Caco-2 (cell line): ENCODE data around the gene UBE2I. TPM values are rescaled to one million over a fixed set of nuclear protein-coding genes. Genes with fewer than 3 reads are reported as not detected.

Source experiments
- BruUV-seq: library from RNA; stranded (reverse); fragments of 400-500 nt; replicated peaks from 2 replicates; lab custom pipeline; 2021; lab: Mats Ljungman, UMichigan
- CTCF ChIA-PET: fragments of 300-600 bp; sonication (Branson Sonifier 250); formaldehyde crosslinking; loops from one replicate; lab custom pipeline; 2022; ENCODE audit warnings: antibody characterized with exemption; lab: Charles Lee
- POLR2A ChIA-PET: fragments of 300-600 bp; sonication (Branson Sonifier 250); formaldehyde crosslinking; loops from one replicate; lab custom pipeline; 2022; ENCODE audit warnings: antibody characterized with exemption; lab: Charles Lee
- DNase-seq, 2 experiments: peaks; one replicate each; pipeline versions ENCODE4 v3.0.0 to v3.0.0-alpha.2; 2020 to 2022
- H3K27me3 ChIP-seq: replicated peaks from 2 replicates; pipeline ENCODE4 v1.6.0; 2011; ENCODE audit warnings: low read length; ENCODE audit not compliant: control insufficient read depth, insufficient read depth
- H3K36me3 ChIP-seq: 2 replicates; pipeline ENCODE4 v1.5.1; 2011; ENCODE audit warnings: low read length; ENCODE audit not compliant: control insufficient read depth, insufficient read depth
- H3K4me1 ChIP-seq: fragments of 250-450 bp; sonication (Bioruptor Pico); 2 replicates; pipeline ENCODE4 v1.5.1; 2020; ENCODE audit warnings: mild to moderate bottlenecking
- H3K4me3 ChIP-seq: 2 replicates; pipeline ENCODE4 v1.5.1; 2011; ENCODE audit warnings: low read depth, mild to moderate bottlenecking, control low read depth, low read length
- H3K9me3 ChIP-seq: fragments of 250-450 bp; sonication (Bioruptor Pico); 2 replicates; pipeline ENCODE4 v1.5.1; 2020; ENCODE audit warnings: mild to moderate bottlenecking, moderate library complexity
- H3K27ac Mint-ChIP-seq: one replicate; pipeline ENCODE4 v1.8.0; 2022; ENCODE audit warnings: mixed read lengths; ENCODE audit not compliant: unreplicated experiment
- H3K27me3 Mint-ChIP-seq: one replicate; pipeline ENCODE4 v1.8.0; 2022; ENCODE audit warnings: mixed read lengths; ENCODE audit not compliant: insufficient read depth, unreplicated experiment
- H3K36me3 Mint-ChIP-seq: one replicate; pipeline ENCODE4 v1.8.0; 2022; ENCODE audit warnings: mild to moderate bottlenecking, mixed read lengths; ENCODE audit not compliant: insufficient read depth, unreplicated experiment
- H3K4me1 Mint-ChIP-seq: one replicate; pipeline ENCODE4 v1.8.0; 2022; ENCODE audit warnings: low read depth, mixed read lengths; ENCODE audit not compliant: unreplicated experiment
- H3K4me3 Mint-ChIP-seq: one replicate; pipeline ENCODE4 v1.8.0; 2022; ENCODE audit warnings: mild to moderate bottlenecking, moderate library complexity, mixed read lengths; ENCODE audit not compliant: unreplicated experiment
- H3K9me3 Mint-ChIP-seq: one replicate; pipeline ENCODE4 v1.8.0; 2022; ENCODE audit warnings: mixed read lengths; ENCODE audit not compliant: unreplicated experiment
- CTCF ChIP-seq, 2 experiments: fragments of 200-600 bp in 1 of 2; IDR thresholded peaks; 1 replicate in 1 of 2; 2 replicates in 1 of 2; pipeline versions ENCODE4 v1.5.1 to v1.8.0; 2011 to 2022; ENCODE audit warnings: antibody characterized with exemption in 1 of 2, control low read depth in 1 of 2, inconsistent platforms in 1 of 2, low read depth in 1 of 2, low read length in 1 of 2, mild to moderate bottlenecking in 1 of 2, moderate library complexity in 1 of 2; ENCODE audit not compliant: insufficient read depth in 1 of 2, severe bottlenecking in 1 of 2, unreplicated experiment in 1 of 2
- intact Hi-C: fragments of 100-400 bp; cut with micrococcal nuclease; formaldehyde crosslinking; loops from one replicate; pipeline ENCODE4 v1.10.0; 2022; ENCODE audit not compliant: unreplicated experiment
- total RNA-seq: library from RNA; stranded (reverse); gene quantifications from 2 replicates; pipeline ENCODE4 v1.2.3, GENCODE V29; 2022

The UBE2I gene
- total RNA-seq, 1 experiment from 2014 or later: 178 TPM

GRCh38 chr16:1343428-1344242 lies 34.2 kb downstream of the UBE2I start:
- Mint-ChIP-seq H3K27ac (peak overlapping the region; percentile 68), H3K4me3 (peak overlapping the region; percentile 83), H3K27me3 (peaks cover 3% of the 10 kb centered on the region), H3K9me3 (no peaks in the 10 kb centered on the region), H3K36me3 (peaks cover 8% of the 10 kb centered on the region), H3K4me1 (peaks cover 8% of the 10 kb centered on the region)
- 0 out of 2 replicates have a peak, but pooled peaks cover 3% of the 10 kb centered on the region for H3K4me1 ChIP-seq
- intact Hi-C loops: no loop called here
- no peak for DNase-seq
- H3K27me3 ChIP-seq: peaks cover under 1% of the 10 kb centered on the region; the same call in 1 of the 2 replicates
- H3K36me3 ChIP-seq: no peaks in the 10 kb centered on the region; the same call in 1 of the 2 replicates
- TF ChIP-seq CTCF (IDR thresholded peaks at IDR 0.05; ENCODE audit: insufficient read depth in 1 of 2, low read depth in 1 of 2, low read length in 1 of 2, severe bottlenecking in 1 of 2, unreplicated experiment in 1 of 2): no peak
- ChIA-PET CTCF (interaction anchor here (0.6 to 1.7 kb wide), 5 partner anchors 20 to 991 kb away, joined by 3 to 11 read pairs (median 8); partner anchors contain the start of genes AXIN1 and PERCC1), POLR2A (interaction anchor here (1.0 to 1.9 kb wide), 2 partner anchors 34 to 77 kb away, joined by 6 read pairs; partner anchors contain the start of genes UBE2I and UQCC4)
- no TSS peak for BruUV-seq
- peak overlapping the region; percentile 61 for H3K4me3 ChIP-seq
- no peaks in the 10 kb centered on the region for H3K9me3 ChIP-seq

GRCh38 chr16:1344499-1344898 lies 35.1 kb downstream of the UBE2I start:
- ChIA-PET POLR2A (no interaction called here), CTCF (interaction anchor here (0.6 kb wide), 1 partner anchor 992 kb away, joined by 3 read pairs; the partner anchor contains the start of gene AXIN1)
- no peaks in the 10 kb centered on the region for H3K9me3 ChIP-seq
- H3K4me3 ChIP-seq: no peak overlapping the region
- H3K27ac Mint-ChIP-seq: no peak overlapping the region
- intact Hi-C loops: no loop called here
- no peak overlapping the region for H3K4me3 Mint-ChIP-seq
- peaks cover 3% of the 10 kb centered on the region for H3K27me3 Mint-ChIP-seq
- H3K4me1 ChIP-seq: 0 out of 2 replicates have a peak, but pooled peaks cover 3% of the 10 kb centered on the region
- no peak for DNase-seq
- H3K4me1 Mint-ChIP-seq: peaks cover 8% of the 10 kb centered on the region
- no peaks in the 10 kb centered on the region for H3K27me3 ChIP-seq
- H3K36me3 Mint-ChIP-seq: peaks cover 8% of the 10 kb centered on the region
- H3K36me3 ChIP-seq: no peaks in the 10 kb centered on the region; the same call in 1 of the 2 replicates
- H3K9me3 Mint-ChIP-seq: no peaks in the 10 kb centered on the region
- no peak for TF ChIP-seq CTCF (IDR thresholded peaks at IDR 0.05; ENCODE audit: insufficient read depth in 1 of 2, low read depth in 1 of 2, low read length in 1 of 2, severe bottlenecking in 1 of 2, unreplicated experiment in 1 of 2)
- BruUV-seq: no TSS peak

- Histone ChIP-seq H3K27me3 (no peaks in the 10 kb centered on the region), H3K4me3 (no peak overlapping the region), H3K4me1 (0 out of 2 replicates have a peak, but pooled peaks cover 3% of the 10 kb centered on the region), H3K36me3 (no peaks in the 10 kb centered on the region; the same call in 1 of the 2 replicates), H3K9me3 (no peaks in the 10 kb centered on the region)
- Mint-ChIP-seq H3K27me3 (peaks cover 3% of the 10 kb centered on the region), H3K9me3 (no peaks in the 10 kb centered on the region), H3K27ac (no peak overlapping the region), H3K4me1 (peaks cover 8% of the 10 kb centered on the region), H3K36me3 (peaks cover 8% of the 10 kb centered on the region), H3K4me3 (no peak overlapping the region)
- intact Hi-C loops: no loop called here
- BruUV-seq: no TSS peak
- CTCF ChIA-PET: no interaction called here
- POLR2A ChIA-PET: no interaction called here
- DNase-seq: no peak
- no peak for TF ChIP-seq CTCF (IDR thresholded peaks at IDR 0.05; ENCODE audit: insufficient read depth in 1 of 2, low read depth in 1 of 2, low read length in 1 of 2, severe bottlenecking in 1 of 2, unreplicated experiment in 1 of 2)
Observed at GRCh38 chr16:1345087-1345486, 35.7 kb downstream of the UBE2I start.
